ENCODE measurements around the gene TIAM2. TPM values are rescaled to one million over a fixed set of nuclear protein-coding genes. Genes with fewer than 3 reads are reported as not detected.
"Not testable (repeated sequence)": the region's sequence is repeated elsewhere in the genome, so short reads cannot be mapped to it uniquely, and the experiment has no call there.

The TIAM2 gene
- total RNA-seq, 1 donor from 2014 or later, result 6.2 TPM

DNA sequence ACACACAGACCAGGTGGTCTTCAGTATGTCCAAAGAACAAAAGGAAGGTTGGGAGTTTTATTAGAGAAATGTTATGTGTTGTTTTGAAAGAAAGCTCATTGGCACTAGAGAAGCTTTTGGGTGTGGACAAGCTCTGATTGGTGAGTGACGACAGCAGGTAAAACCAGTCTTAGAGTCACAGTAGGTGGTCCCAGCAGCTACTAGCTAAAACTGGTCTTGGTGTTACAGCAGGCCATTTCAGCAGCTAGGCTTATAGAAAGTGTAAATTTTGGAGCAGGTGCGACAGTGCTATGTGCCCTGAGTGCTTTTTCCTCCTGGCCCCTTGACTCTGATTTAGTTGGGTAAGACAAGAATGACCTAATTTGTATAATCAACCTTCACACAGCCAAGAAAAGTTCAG is 272.3 kb downstream of the TIAM2 start:
- intact Hi-C loops (cut with DNase I), result no loop called here
- Histone ChIP-seq H3K4me3 (no peak overlapping the region), H3K27ac (no peak overlapping the region), H3K9me3 (no peaks in the 10 kb centered on the region), H3K27me3 (no peaks in the 10 kb centered on the region), H3K4me1 (no peaks in the 10 kb centered on the region), H3K36me3 (peaks cover 10% of the 10 kb centered on the region)
- ATAC-seq, result no peak
- no peak for DNase-seq
- TF ChIP-seq, protein P1, sequence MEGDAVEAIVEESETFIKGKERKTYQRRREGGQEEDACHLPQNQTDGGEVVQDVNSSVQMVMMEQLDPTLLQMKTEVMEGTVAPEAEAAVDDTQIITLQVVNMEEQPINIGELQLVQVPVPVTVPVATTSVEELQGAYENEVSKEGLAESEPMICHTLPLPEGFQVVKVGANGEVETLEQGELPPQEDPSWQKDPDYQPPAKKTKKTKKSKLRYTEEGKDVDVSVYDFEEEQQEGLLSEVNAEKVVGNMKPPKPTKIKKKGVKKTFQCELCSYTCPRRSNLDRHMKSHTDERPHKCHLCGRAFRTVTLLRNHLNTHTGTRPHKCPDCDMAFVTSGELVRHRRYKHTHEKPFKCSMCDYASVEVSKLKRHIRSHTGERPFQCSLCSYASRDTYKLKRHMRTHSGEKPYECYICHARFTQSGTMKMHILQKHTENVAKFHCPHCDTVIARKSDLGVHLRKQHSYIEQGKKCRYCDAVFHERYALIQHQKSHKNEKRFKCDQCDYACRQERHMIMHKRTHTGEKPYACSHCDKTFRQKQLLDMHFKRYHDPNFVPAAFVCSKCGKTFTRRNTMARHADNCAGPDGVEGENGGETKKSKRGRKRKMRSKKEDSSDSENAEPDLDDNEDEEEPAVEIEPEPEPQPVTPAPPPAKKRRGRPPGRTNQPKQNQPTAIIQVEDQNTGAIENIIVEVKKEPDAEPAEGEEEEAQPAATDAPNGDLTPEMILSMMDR (IDR thresholded peaks at IDR 0.05), result no peak

GRCh38 chr6:155268088-155268867 is 273.2 kb downstream of the TIAM2 start:
- H3K27ac ChIP-seq; DNase-seq; H3K27me3 ChIP-seq; intact Hi-C loops (cut with DNase I); H3K4me1 ChIP-seq; H3K9me3 ChIP-seq; H3K4me3 ChIP-seq; H3K36me3 ChIP-seq: not testable (repeated sequence)
- TF ChIP-seq, protein P1 (IDR thresholded peaks at IDR 0.05), result peak; percentile 39
- peak; percentile 43 for ATAC-seq

DNA sequence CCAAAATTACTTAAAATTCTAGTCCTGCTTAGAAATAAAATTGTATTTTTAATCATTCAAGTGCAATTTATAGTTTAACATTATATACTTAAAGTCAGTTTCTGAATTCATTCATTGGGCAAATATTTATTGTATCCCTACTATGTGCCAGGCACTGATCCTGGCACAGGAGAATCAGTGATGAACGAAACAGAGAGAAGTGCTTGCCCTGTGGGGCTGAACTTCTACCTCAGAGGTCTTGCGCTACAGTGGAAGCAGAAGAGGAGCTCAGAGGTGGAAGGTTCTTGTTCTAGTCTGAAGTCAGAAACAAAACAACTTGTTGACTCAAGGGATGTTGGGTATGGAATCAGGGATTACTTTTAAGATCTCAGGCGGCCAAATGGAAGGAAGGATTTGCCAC is 274.6 kb downstream of the TIAM2 start:
- Histone ChIP-seq H3K27me3 (no peaks in the 10 kb centered on the region), H3K9me3 (no peaks in the 10 kb centered on the region), H3K27ac (no peak overlapping the region), H3K4me3 (no peak overlapping the region), H3K36me3 (peaks cover 5% of the 10 kb centered on the region), H3K4me1 (no peaks in the 10 kb centered on the region)
- TF ChIP-seq, protein P1 (IDR thresholded peaks at IDR 0.05), result no peak
- no peak for ATAC-seq
- intact Hi-C loops (cut with DNase I), result no loop called here
- DNase-seq, result no peak

DNA sequence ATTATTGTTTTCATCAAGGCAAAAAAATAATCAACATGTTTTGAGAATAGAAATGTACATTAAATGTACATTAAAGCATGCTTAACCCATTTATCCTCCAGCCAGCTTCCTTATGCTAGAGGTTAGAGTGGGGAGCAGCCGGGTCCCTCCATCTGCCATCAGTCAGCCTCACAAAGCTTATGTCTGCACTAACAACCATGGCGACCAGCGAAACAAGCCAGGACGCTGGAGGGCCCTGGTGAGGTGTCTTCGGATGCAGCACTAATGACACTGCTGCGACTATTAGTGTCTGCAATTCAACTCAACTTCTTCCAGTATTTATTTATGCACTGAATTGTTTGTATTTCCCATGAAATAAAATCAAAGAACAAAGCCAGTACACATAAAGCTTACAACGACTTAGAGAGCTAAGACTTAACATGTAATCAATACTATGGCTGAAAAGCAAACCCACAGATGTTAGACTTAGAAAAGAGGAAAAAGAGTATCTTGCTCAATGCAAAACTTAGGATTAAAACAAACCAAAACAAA is 275.5 kb downstream of the TIAM2 start:
- H3K36me3 ChIP-seq, result no peaks in the 10 kb centered on the region
- no peak for DNase-seq
- intact Hi-C loops (cut with DNase I), result no loop called here
- no peak overlapping the region for H3K4me3 ChIP-seq
- no peaks in the 10 kb centered on the region for H3K4me1 ChIP-seq
- no peaks in the 10 kb centered on the region for H3K27me3 ChIP-seq
- ATAC-seq, result no peak
- TF ChIP-seq, protein P1 (IDR thresholded peaks at IDR 0.05), result no peak
- H3K27ac ChIP-seq, result no peak overlapping the region
- H3K9me3 ChIP-seq, result no peaks in the 10 kb centered on the region

- ATAC-seq, result no peak
- H3K4me1 ChIP-seq, result no peaks in the 10 kb centered on the region
- intact Hi-C loops (cut with DNase I), result no loop called here
Observed at GRCh38 chr6:155271145-155271544, 276.0 kb downstream of the TIAM2 start.

More at GRCh38 chr6:155271145-155271544, 276.0 kb downstream of the TIAM2 start:
- no peak for DNase-seq
- no peak overlapping the region for H3K27ac ChIP-seq
- no peak overlapping the region for H3K4me3 ChIP-seq
- no peaks in the 10 kb centered on the region for H3K36me3 ChIP-seq
- TF ChIP-seq, protein P1 (IDR thresholded peaks at IDR 0.05), result no peak
- no peaks in the 10 kb centered on the region for H3K27me3 ChIP-seq
- no peaks in the 10 kb centered on the region for H3K9me3 ChIP-seq
